ENCODE data around the gene PAK4.

Gene PAK4

GRCh38 chr19:39167461-39168257 is 42.1 kb downstream of the PAK4 start:
- no peak for DNase-seq

GRCh38 chr19:39168258-39169142 is 42.9 kb downstream of the PAK4 start:
- no peak for DNase-seq

DNA sequence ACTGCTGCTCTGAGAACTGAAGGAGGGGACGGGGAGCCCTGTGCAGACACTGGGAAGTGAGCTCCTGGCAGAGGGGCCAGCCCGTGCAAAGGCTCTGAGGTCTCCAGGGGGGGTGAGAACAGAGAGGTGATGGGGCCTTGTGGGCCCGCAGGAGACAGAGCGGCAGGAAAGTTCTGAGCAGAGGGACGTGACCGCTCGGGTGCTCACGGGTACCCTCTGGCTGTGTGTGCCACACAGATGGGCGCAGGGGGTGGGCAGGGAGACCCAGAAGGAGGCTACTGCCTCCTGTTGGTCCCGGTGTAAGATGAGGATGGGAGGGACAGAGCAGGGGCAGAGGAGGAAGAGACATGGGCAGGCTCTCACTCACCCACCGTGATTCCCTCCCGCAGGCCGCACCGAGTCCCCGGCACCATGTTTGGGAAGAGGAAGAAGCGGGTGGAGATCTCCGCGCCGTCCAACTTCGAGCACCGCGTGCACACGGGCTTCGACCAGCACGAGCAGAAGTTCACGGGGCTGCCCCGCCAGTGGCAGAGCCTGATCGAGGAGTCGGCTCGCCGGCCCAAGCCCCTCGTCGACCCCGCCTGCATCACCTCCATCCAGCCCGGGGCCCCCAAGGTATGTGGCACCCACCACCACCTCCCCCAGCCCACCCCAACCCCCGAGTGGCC is 43.7 kb downstream of the PAK4 start:
- DNase-seq: no peak

DNA sequence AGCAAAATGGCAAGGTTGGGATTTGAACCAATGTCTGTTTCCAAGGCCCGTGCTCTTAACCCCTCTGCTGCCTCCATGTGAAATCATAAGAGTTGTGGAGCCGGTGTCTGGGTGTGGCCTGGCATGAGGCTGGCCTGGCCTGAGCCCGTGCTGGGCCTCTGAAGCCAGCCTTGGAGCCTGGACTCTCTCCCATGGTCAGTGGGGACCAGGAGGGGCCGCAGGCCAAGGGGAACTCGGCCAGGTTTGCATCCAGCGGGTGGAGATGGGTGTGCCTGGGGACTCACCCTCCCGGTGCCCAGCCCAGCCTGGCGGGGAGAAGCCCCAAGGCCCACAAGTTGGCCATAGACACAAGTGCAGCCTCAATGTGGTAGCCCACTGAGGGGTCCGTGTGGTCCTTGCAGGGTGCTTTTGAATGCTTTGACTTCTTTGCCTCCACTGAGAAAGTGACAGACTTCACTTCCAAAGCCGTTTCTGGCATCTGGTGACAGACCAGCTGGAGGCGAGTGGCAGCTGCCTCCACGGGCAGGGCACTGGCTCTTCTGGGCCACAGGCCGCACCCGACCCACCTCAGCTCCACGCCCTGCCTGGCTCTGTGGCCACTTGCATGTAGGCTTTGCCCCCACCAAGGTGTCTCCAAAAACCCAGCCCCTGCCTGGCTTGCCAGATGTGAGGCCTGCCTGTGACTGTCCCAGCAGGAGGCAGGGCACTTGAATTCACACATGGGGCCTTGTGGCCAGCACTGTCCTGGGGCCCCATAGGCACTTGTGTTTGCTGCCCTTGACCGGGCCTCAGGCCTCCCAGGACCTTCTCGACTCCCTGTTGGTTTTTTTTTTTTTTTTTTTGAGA is 45.0 kb downstream of the PAK4 start:
- DNase-seq: no peak

GRCh38 chr19:39171479-39172465 is 46.2 kb downstream of the PAK4 start:
- no peak for DNase-seq

DNA sequence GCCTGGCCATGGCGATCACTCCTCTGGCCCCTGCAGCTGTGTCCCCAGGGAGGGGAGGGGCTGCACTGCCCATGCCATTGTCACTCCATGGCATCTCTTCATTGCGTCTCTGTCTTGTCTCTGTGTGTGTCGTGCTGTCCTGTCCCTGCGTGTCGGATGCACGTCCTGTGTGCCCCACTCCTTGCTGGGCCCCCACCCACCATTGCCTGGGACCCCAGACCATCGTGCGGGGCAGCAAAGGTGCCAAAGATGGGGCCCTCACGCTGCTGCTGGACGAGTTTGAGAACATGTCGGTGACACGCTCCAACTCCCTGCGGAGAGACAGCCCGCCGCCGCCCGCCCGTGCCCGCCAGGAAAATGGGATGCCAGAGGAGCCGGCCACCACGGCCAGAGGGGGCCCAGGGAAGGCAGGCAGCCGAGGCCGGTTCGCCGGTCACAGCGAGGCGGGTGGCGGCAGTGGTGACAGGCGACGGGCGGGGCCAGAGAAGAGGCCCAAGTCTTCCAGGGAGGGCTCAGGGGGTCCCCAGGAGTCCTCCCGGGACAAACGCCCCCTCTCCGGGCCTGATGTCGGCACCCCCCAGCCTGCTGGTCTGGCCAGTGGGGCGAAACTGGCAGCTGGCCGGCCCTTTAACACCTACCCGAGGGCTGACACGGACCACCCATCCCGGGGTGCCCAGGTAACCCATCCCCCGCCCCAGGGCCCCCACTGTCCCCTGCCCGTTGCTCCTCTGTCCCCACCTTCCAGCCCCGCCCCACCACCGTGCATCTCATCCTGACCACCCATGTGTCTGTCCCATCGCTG is 47.3 kb downstream of the PAK4 start:
- no peak for DNase-seq

GRCh38 chr19:39173502-39173991 is 48.0 kb downstream of the PAK4 start:
- DNase-seq: no peak

GRCh38 chr19:39174142-39174541 is 48.6 kb downstream of the PAK4 start:
- no peak for DNase-seq

GRCh38 chr19:39174558-39175544 is 49.3 kb downstream of the PAK4 start:
- no peak for DNase-seq

DNA sequence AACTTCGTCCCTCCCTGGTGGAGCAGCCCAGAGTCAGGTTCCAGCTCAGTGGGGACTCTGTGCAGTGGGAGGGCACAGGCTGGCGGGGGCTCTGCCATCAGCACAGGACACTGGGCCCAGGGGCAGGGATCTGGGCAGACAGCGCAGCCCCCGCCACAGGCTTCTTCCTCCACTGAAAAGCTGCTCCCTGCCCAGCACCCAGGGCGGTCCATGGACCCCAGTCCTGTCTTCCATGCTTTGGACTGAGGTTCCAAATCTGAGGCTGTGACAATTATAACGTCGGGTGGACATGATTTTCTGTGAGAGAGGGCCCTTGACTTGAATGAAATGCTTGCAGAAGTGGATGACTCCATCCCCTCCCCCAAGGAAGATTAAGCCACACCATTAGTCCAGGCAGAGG is 50.0 kb downstream of the PAK4 start:
- no peak for DNase-seq

DNA sequence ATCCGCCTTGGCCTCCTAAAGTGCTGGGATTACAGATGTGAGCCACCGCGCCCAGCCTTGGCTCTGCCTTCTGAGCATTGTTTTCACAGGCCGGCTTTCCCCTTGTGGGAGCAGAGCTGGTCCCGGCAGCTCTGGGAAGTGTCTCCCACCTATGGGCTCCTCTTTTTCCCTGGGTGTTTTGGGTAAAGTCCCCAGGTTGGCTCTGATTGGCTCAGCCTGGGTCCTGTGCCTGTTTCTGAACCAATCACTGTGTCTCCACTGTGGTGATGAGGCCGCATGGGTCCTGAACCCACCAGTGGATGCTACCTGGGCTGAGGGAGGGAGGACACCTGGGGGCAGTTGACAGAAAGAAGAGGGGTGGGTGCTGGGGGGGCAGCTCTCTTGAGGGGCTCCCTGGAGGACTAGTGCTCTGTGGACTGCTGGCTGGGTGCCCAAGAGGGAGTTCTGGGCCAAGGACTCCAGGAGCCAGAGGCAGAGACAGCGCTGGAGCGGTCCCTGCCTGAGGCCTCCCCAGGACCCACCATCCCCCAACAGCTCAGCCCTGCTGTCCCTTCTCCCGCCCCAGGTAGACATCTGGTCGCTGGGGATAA is 51.6 kb downstream of the PAK4 start:
- no peak for DNase-seq

DNA sequence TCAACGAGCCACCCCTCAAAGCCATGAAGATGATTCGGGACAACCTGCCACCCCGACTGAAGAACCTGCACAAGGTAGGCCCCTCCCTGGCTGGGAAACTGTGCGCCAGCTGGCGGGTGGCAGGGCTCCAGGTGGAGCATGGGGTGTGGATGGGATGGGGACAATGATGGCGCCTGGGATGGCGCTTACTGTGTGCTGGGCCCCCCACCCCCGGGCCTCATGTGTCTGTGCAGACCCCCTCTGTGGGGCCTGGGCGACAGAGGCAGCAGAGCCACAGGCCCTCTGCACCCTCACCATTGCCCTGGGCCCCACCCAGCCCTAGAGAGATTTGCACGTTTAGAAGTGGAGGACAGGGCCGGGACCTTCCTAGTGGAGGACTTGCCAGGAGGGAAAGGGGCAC is 52.1 kb downstream of the PAK4 start:
- DNase-seq: no peak

DNA sequence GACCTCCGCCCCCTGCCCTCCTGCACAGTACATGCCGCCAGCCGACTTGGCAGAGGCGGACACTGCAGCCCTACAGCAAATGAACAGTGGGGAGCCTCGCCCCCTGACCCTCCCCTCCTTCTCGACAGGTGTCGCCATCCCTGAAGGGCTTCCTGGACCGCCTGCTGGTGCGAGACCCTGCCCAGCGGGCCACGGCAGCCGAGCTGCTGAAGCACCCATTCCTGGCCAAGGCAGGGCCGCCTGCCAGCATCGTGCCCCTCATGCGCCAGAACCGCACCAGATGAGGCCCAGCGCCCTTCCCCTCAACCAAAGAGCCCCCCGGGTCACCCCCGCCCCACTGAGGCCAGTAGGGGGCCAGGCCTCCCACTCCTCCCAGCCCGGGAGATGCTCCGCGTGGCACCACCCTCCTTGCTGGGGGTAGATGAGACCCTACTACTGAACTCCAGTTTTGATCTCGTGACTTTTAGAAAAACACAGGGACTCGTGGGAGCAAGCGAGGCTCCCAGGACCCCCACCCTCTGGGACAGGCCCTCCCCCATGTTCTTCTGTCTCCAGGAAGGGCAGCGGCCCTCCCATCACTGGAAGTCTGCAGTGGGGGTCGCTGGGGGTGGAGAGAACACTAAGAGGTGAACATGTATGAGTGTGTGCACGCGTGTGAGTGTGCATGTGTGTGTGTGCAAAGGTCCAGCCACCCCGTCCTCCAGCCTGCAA is 52.9 kb downstream of the PAK4 start:
- no peak for DNase-seq

DNA sequence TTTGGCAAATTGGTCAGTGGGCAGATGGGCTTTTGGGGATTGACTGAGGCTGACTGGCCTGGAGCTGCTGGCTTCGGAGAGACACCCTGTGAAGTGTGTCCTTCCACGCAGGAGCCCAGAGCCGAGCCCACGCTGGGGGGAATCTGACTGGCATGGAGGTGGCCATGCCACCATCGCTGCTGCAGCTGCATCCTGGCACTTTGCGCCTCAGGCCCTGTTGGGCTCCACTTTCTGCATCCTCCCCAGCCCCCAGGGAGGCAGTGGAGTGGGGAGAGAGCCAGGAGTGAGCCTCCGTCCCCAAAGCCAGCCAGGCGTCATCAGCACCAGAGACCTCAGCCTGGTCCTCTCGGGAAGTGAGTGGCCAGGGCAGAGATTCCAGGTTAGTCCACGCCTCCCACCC is 54.2 kb downstream of the PAK4 start:
- DNase-seq: no peak

DNA sequence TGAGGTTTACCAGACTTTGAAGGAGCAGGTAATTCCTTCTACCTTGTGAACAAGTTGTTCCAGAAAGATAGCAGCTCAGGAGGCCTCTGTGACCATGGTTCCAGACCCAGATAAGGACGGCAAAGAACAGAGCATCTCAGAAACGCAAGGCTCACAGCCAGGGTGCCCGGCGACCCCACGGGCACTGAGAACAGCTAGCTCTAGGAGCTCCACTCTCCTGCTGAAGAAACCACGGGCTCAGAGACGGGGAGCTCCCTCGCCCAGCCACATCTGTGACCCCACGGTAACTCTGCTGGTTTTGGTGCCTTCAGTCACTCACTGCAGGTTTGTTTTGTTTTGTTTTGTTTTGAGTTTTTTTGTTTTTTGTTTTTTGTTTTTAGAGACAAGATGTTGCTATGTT is 55.2 kb downstream of the PAK4 start:
- no peak for DNase-seq

- no peak for DNase-seq
These were observed 56.1 kb downstream of the PAK4 start for GRCh38 chr19:39181500-39182173.

DNA sequence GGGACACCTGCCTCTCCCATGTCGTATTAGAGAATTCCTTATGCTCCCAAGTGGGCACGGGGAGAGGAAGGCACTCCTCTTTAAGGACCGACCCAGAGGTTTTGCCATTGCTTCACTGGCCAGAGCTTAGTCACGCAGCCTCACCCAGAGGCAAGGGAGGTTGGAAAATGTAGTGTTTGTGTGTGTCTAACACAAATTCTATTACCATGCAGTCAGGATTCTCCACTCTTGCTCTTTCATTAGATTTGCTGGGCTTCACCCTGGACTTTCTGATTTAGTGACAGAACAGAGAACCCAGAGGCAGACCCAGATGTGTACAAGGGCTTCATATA is 56.6 kb downstream of the PAK4 start:
- DNase-seq: no peak

GRCh38 chr19:39183104-39183503 is 57.5 kb downstream of the PAK4 start:
- DNase-seq: no peak
